Neuronal stem cell (in vitro differentiated cells): ENCODE results near the gene SLC39A11.
A peak's percentile ranks its signal among the peaks of the same experiment; 100 is the strongest.

Experiments used
- DNase-seq: peaks from one replicate; pipeline ENCODE4 v3.0.0-alpha.2; 2013; ENCODE audit warnings: low spot score
- H2AFZ ChIP-seq: one replicate; pipeline ENCODE4 v1.6.1; 2013; ENCODE audit warnings: mild to moderate bottlenecking, low read length, inconsistent platforms
- H2AK5ac ChIP-seq: 2 replicates; pipeline ENCODE4 v1.6.1; 2013; ENCODE audit warnings: low read depth, mild to moderate bottlenecking, inconsistent platforms, low read length, moderate library complexity, mixed read lengths
- H2BK120ac ChIP-seq: 2 replicates; pipeline ENCODE4 v1.6.1; 2013; ENCODE audit warnings: low read depth, mild to moderate bottlenecking, inconsistent platforms, low read length, moderate library complexity, mixed read lengths
- H2BK12ac ChIP-seq: one replicate; pipeline ENCODE4 v1.6.1; 2013; ENCODE audit warnings: low read length, inconsistent platforms
- H2BK15ac ChIP-seq: 2 replicates; pipeline ENCODE4 v1.6.1; 2013; ENCODE audit warnings: mild to moderate bottlenecking, low read length, inconsistent platforms, mixed read lengths
- H2BK5ac ChIP-seq: one replicate; pipeline ENCODE4 v1.6.1; 2013; ENCODE audit warnings: inconsistent platforms, mild to moderate bottlenecking, low read length, moderate library complexity
- H3K14ac ChIP-seq: one replicate; pipeline ENCODE4 v1.6.1; 2013; ENCODE audit warnings: low read length, inconsistent platforms
- H3K18ac ChIP-seq: 2 replicates; pipeline ENCODE4 v1.6.1; 2013; ENCODE audit warnings: low read length, inconsistent platforms
- H3K23ac ChIP-seq: 2 replicates; pipeline ENCODE4 v1.6.1; 2013; ENCODE audit warnings: low read depth, mild to moderate bottlenecking, mixed read lengths, low read length, inconsistent platforms; ENCODE audit not compliant: poor library complexity
- H3K27ac ChIP-seq: replicated peaks from 3 replicates; pipeline ENCODE4 v1.5.1; 2013; ENCODE audit warnings: low read length, inconsistent platforms
- H3K27me3 ChIP-seq, 3 experiments: 2 replicates each; pipeline ENCODE4 v1.6.1; 2013; ENCODE audit warnings: low read length in 3 of 3, mild to moderate bottlenecking in 2 of 3, inconsistent platforms in 1 of 3, low read depth in 1 of 3, mixed read lengths in 1 of 3, moderate library complexity in 1 of 3; ENCODE audit not compliant: control insufficient read depth in 3 of 3, insufficient read depth in 3 of 3
- H3K36me3 ChIP-seq, 2 donors: replicated peaks in 1 of 2; 2 replicates each; pipeline ENCODE4 v1.6.1; 2013; ENCODE audit warnings: low read length in 2 of 2; ENCODE audit not compliant: control insufficient read depth in 2 of 2, insufficient read depth in 2 of 2
- H3K4ac ChIP-seq: 2 replicates; pipeline ENCODE4 v1.6.1; 2013; ENCODE audit warnings: inconsistent platforms, mild to moderate bottlenecking, low read length, moderate library complexity
- H3K4me1 ChIP-seq, 2 donors: 1 replicate in 1 of 2; 2 replicates in 1 of 2; pipeline ENCODE4 v1.6.1; 2013; ENCODE audit warnings: low read length in 2 of 2, low read depth in 1 of 2; ENCODE audit not compliant: control insufficient read depth in 2 of 2, insufficient read depth in 1 of 2
- H3K4me2 ChIP-seq: one replicate; pipeline ENCODE4 v1.6.1; 2013; ENCODE audit warnings: mild to moderate bottlenecking, low read length, inconsistent platforms; ENCODE audit not compliant: insufficient read depth, poor library complexity, severe bottlenecking
- H3K4me3 ChIP-seq, 2 donors: 2 replicates each; pipeline ENCODE4 v1.5.1; 2013; ENCODE audit warnings: low read length in 2 of 2, mild to moderate bottlenecking in 2 of 2, inconsistent platforms in 1 of 2, moderate library complexity in 1 of 2
- H3K79me1 ChIP-seq: one replicate; pipeline ENCODE4 v1.6.1; 2013; ENCODE audit warnings: low read depth, mild to moderate bottlenecking, inconsistent platforms, low read length, moderate library complexity
- H3K9ac ChIP-seq: one replicate; pipeline ENCODE4 v1.6.1; 2013; ENCODE audit warnings: mild to moderate bottlenecking, low read depth, low read length, inconsistent platforms; ENCODE audit not compliant: poor library complexity
- H3K9me3 ChIP-seq, 2 donors: replicated peaks in 1 of 2; 2 replicates each; pipeline versions ENCODE3 to v1.6.1; 2013; ENCODE audit warnings: low read length in 2 of 2, mild to moderate bottlenecking in 2 of 2, inconsistent platforms in 1 of 2, low read depth in 1 of 2, mixed read lengths in 1 of 2, moderate library complexity in 1 of 2; ENCODE audit not compliant: control insufficient read depth in 2 of 2, insufficient read depth in 1 of 2
- H4K8ac ChIP-seq: one replicate; pipeline ENCODE4 v1.6.1; 2013; ENCODE audit warnings: low read depth, mild to moderate bottlenecking, inconsistent platforms, low read length, moderate library complexity
- H4K91ac ChIP-seq: one replicate; pipeline ENCODE4 v1.6.1; 2013; ENCODE audit warnings: low read length, low read depth, mild to moderate bottlenecking, inconsistent platforms; ENCODE audit not compliant: poor library complexity
- WGBS, 2 donors: extraction: QIAGEN DNeasy Blood & Tissue Kit; methylation state at CpG; one replicate each; pipeline ENCODE4 v1.1.7; 2013; ENCODE audit warnings: missing lambda C conversion rate in 2 of 2, mixed read lengths in 1 of 2; ENCODE audit not compliant: insufficient read length in 2 of 2, insufficient replicate concordance in 1 of 2; ENCODE audit errors: extremely low coverage in 2 of 2; 5-methylcytosine and 5-hydroxymethylcytosine counted together

The SLC39A11 gene

GRCh38 chr17:73103641-73104335 lies 11.3 kb upstream of the SLC39A11 start:
- Histone ChIP-seq H4K91ac (no peak overlapping the region), H3K36me3 (no peaks in the 10 kb centered on the region), H3K23ac (no peak overlapping the region), H3K79me1 (no peaks in the 10 kb centered on the region), H3K4me1 (no peaks in the 10 kb centered on the region), H3K4ac (no peak overlapping the region), H3K9me3 (peaks cover 0 to 5% of the 10 kb centered on the region in 2 donors), H3K18ac (no peak overlapping the region), H2BK15ac (no peak overlapping the region), H3K9ac (no peak overlapping the region), H2AK5ac (no peak overlapping the region), H2BK12ac (no peak overlapping the region), H2BK120ac (no peak overlapping the region), H2AFZ (no peak overlapping the region), H3K27ac (no peak overlapping the region), H4K8ac (no peak overlapping the region), H2BK5ac (no peak overlapping the region), H3K27me3 (peaks cover 0 to 6% (median 0%) of the 10 kb centered on the region in 3 experiments), H3K4me2 (no peak overlapping the region), H3K14ac (no peak overlapping the region), H3K4me3 (no peak overlapping the region)
- WGBS, 2 donors, result no CpG with 5 or more reads among the region's 12 CpGs
- no peak for DNase-seq

GRCh38 chr17:73101031-73101430 lies 8.5 kb upstream of the SLC39A11 start:
- H4K8ac ChIP-seq, result no peak overlapping the region
- H3K36me3 ChIP-seq, result no peaks in the 10 kb centered on the region
- H3K4me2 ChIP-seq, result no peak overlapping the region
- no peaks in the 10 kb centered on the region for H3K4me1 ChIP-seq
- no peaks in the 10 kb centered on the region for H3K79me1 ChIP-seq
- DNase-seq, result no peak
- no peak overlapping the region for H3K4me3 ChIP-seq
- no peak overlapping the region for H3K23ac ChIP-seq
- H4K91ac ChIP-seq, result no peak overlapping the region
- no CpG with 5 or more reads among the region's 6 CpGs for WGBS, 2 donors
- H3K4ac ChIP-seq, result no peak overlapping the region
- no peak overlapping the region for H2AFZ ChIP-seq
- no peak overlapping the region for H3K18ac ChIP-seq
- peaks cover 0 to 15% (median 0%) of the 10 kb centered on the region in 3 experiments for H3K27me3 ChIP-seq
- H2BK5ac ChIP-seq, result no peak overlapping the region
- H2AK5ac ChIP-seq, result no peak overlapping the region
- no peak overlapping the region for H2BK12ac ChIP-seq
- H2BK15ac ChIP-seq, result no peak overlapping the region
- H2BK120ac ChIP-seq, result no peak overlapping the region
- H3K9ac ChIP-seq, result no peak overlapping the region
- peaks cover 0 to 5% of the 10 kb centered on the region in 2 donors for H3K9me3 ChIP-seq
- H3K14ac ChIP-seq, result no peak overlapping the region
- no peak overlapping the region for H3K27ac ChIP-seq

DNA sequence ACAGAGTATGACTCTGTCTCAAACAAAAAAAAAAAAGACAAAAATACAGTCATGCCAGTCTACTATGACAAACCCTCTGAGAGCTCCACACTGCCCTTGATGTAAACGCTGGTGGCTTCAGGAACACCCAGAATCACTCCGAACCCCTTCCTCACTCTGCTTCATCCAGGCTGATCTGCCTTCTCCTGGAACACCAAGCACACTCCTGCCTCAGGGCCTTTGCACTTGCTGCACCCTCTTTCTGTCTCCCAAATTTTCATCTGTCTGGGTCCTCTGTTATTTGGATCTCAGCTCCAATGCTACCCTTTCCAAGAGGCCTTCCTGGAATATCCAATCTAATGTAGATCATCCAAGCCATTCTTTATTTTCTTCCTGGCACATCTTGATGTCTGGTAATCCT lies 7.9 kb upstream of the SLC39A11 start:
- Histone ChIP-seq H3K9ac (no peak overlapping the region), H4K91ac (no peak overlapping the region), H2BK12ac (no peak overlapping the region), H3K4ac (no peak overlapping the region), H2BK5ac (no peak overlapping the region), H3K23ac (no peak overlapping the region), H2BK15ac (no peak overlapping the region), H2BK120ac (no peak overlapping the region), H3K4me2 (no peak overlapping the region), H2AFZ (no peak overlapping the region), H3K14ac (no peak overlapping the region), H3K18ac (no peak overlapping the region), H3K27me3 (peaks cover 0 to 15% (median 0%) of the 10 kb centered on the region in 3 experiments), H3K27ac (no peak overlapping the region), H3K79me1 (no peaks in the 10 kb centered on the region), H3K36me3 (no peaks in the 10 kb centered on the region), H2AK5ac (no peak overlapping the region), H3K9me3 (peaks cover 0 to 5% of the 10 kb centered on the region in 2 donors), H3K4me1 (no peaks in the 10 kb centered on the region), H3K4me3 (no peak overlapping the region), H4K8ac (no peak overlapping the region)
- no CpG with 5 or more reads among the region's 2 CpGs for WGBS, 2 donors
- no peak for DNase-seq

- H3K4ac ChIP-seq, result no peak overlapping the region
- no peaks in the 10 kb centered on the region for H3K9me3 ChIP-seq
- no peak overlapping the region for H3K14ac ChIP-seq
- H3K18ac ChIP-seq, result peak overlapping the region; percentile 63
- H3K23ac ChIP-seq, result no peak overlapping the region
- no peak overlapping the region for H4K8ac ChIP-seq
- no peaks in the 10 kb centered on the region for H3K79me1 ChIP-seq
- H2BK5ac ChIP-seq, result no peak overlapping the region
- no peaks in the 10 kb centered on the region for H3K36me3 ChIP-seq
- H3K9ac ChIP-seq, result no peak overlapping the region
- no peak overlapping the region for H3K27ac ChIP-seq
- H4K91ac ChIP-seq, result no peak overlapping the region
- H3K4me3 ChIP-seq, result peak overlapping the region in 1 of 2 donors; percentile 48
- no peak overlapping the region for H2BK120ac ChIP-seq
- peak overlapping the region; percentile 54 for H2AFZ ChIP-seq
- H3K27me3 ChIP-seq, result peaks cover 0 to 17% (median 0%) of the 10 kb centered on the region in 3 experiments
- no peak overlapping the region for H3K4me2 ChIP-seq
- no CpG with 5 or more reads among the region's 10 CpGs for WGBS, 2 donors
- no peak for DNase-seq
- H2BK12ac ChIP-seq, result no peak overlapping the region
- H3K4me1 ChIP-seq, result no peaks in the 10 kb centered on the region
- no peak overlapping the region for H2AK5ac ChIP-seq
- H2BK15ac ChIP-seq, result no peak overlapping the region
These were observed 7.0 kb upstream of the SLC39A11 start for GRCh38 chr17:73099511-73099910.
